ENCODE results near the gene OR6C70.
"Not testable (repeated sequence)": the region's sequence is repeated elsewhere in the genome, so short reads cannot be mapped to it uniquely, and the experiment has no call there.

OR6C70 gene

DNA sequence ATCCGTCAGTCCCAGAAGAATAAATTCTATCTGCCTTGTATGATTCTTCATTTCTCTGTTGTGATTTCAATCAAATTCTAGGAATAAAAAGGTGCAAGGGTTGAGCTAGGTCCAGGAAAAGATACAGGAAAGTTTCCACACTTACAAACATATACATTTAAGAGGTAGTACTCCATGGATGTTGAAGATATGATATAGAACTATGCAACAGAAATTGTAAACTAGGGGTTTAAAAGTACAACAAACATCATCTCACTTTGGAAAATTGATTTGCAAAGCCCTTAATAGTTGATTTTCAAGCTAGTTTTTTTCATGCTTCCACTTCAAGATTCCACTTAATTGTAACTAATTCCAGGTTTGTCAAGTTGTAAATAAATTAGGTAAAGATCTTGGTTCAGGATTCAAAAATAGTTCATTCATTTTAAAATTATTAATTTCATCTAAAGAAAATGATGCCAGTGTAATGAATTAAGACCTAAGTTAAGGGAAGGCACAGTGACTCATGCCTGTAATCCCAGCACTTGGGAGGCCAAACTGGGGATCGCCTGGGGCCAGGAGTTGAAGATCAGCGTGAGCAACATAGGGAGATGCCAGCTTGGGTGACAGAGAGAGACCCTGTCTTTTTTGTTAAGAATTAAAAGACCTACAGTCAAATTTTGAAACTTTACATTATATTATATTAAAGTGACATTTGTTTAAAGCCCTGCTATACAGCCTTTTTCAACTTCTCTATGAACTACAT, at the start of gene OR6C70:
Gene OR6C70, minus strand, starts transcription at position 51 of the 742 bp plus-strand sequence. Its CDS starts 0 bp downstream, at position 51.
- Histone ChIP-seq H3K27me3 (ENCODE audit: low read depth, low read length) (no peaks in the 10 kb centered on the region), H3K9me3 (ENCODE audit: control insufficient read depth in 1 of 2, low read length in 2 of 2) (no peaks in the 10 kb centered on the region), H3K36me3 (ENCODE audit: control insufficient read depth in 1 of 2, insufficient read depth in 2 of 2, low read length in 2 of 2) (no peaks in the 10 kb centered on the region), H3K4me3 (ENCODE audit: low read depth in 1 of 2, low read length in 2 of 2) (no peak within 1 kb of the TSS), H3K27ac (ENCODE audit: low read length) (no peak within 1 kb of the TSS), H3K4me1 (ENCODE audit: control insufficient read depth in 1 of 2, insufficient read depth in 2 of 2, low read length in 2 of 2) (no peaks in the 10 kb centered on the region)

DNA sequence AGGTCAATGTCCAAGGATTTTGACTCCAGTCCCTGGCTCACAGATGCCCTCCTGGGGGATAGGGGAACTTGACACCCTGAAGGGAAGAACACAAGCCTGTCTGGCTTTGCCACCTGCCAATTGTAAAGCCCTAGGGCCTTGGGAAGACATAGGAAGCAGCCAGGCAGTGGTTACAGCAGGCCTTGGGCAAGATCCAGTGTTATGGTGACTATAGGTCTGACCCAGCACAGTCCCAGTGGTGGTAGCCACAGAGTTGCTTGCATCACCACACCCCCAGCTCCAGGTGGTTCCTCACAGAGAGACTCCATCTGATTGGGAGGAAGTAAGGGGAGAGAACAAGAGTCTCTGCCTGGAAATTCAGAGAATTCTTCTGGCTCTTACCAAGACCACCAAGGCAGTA, 46.5 kb upstream of the OR6C70 start:
- no peaks in the 10 kb centered on the region for H3K36me3 ChIP-seq (ENCODE audit: control insufficient read depth in 1 of 2, insufficient read depth in 2 of 2, low read length in 2 of 2)
- no peak overlapping the region for H3K27ac ChIP-seq (ENCODE audit: low read length)
- no peaks in the 10 kb centered on the region for H3K27me3 ChIP-seq (ENCODE audit: low read depth, low read length)
- H3K4me1 ChIP-seq (ENCODE audit: control insufficient read depth in 1 of 2, insufficient read depth in 2 of 2, low read length in 2 of 2), result no peaks in the 10 kb centered on the region
- H3K4me3 ChIP-seq (ENCODE audit: low read depth in 1 of 2, low read length in 2 of 2), result no peak overlapping the region
- H3K9me3 ChIP-seq (ENCODE audit: control insufficient read depth in 1 of 2, low read length in 2 of 2), result peaks cover 0 to 3% of the 10 kb centered on the region in 2 donors

DNA sequence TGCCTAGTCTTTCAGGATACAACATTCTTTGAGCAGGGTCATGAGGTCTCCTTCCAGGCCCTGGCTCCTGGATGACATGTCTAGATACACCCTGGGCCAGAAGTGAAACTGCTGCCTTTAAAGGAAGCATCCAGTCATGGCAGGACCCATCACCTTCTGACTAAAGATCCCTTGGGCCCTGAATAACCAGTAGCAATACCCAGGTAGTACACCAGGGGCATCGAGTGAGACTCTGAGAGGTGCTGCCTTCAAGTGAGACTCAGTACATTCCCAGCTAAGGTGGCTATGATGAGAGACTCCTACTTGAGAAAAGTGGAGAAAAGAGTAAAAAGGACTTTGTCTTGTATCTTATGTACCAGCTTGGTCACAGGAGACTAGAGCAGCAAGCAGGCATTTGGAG, 45.8 kb upstream of the OR6C70 start:
- H3K9me3 ChIP-seq (ENCODE audit: control insufficient read depth in 1 of 2, low read length in 2 of 2), result peaks cover 0 to 3% of the 10 kb centered on the region in 2 donors
- H3K4me3 ChIP-seq (ENCODE audit: low read depth in 1 of 2, low read length in 2 of 2), result no peak overlapping the region
- no peak overlapping the region for H3K27ac ChIP-seq (ENCODE audit: low read length)
- no peaks in the 10 kb centered on the region for H3K27me3 ChIP-seq (ENCODE audit: low read depth, low read length)
- H3K36me3 ChIP-seq (ENCODE audit: control insufficient read depth in 1 of 2, insufficient read depth in 2 of 2, low read length in 2 of 2), result no peaks in the 10 kb centered on the region
- H3K4me1 ChIP-seq (ENCODE audit: control insufficient read depth in 1 of 2, insufficient read depth in 2 of 2, low read length in 2 of 2), result no peaks in the 10 kb centered on the region

DNA sequence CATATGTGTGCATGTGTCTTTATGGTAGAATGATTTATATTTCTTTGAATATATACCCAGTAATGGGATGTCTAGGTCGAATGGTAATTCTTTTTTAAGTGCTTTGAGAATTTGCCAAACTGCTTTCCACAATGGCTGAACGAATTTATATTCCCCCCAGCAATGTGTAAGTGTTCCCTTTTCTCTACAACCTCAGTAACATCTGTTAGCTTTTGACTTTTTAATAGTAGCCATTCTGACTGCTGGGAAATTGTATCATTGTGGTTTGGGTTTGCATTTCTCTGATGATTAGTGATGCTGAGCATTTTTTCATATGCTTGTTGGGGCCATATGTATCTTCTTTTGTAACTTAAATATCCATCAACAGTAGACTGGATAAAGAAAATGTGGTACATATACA, 31.7 kb upstream of the OR6C70 start:
- no peak overlapping the region for H3K27ac ChIP-seq (ENCODE audit: low read length)
- H3K9me3 ChIP-seq (ENCODE audit: control insufficient read depth in 1 of 2, low read length in 2 of 2), result no peaks in the 10 kb centered on the region
- no peaks in the 10 kb centered on the region for H3K36me3 ChIP-seq (ENCODE audit: control insufficient read depth in 1 of 2, insufficient read depth in 2 of 2, low read length in 2 of 2)
- H3K4me1 ChIP-seq (ENCODE audit: control insufficient read depth in 1 of 2, insufficient read depth in 2 of 2, low read length in 2 of 2), result no peaks in the 10 kb centered on the region
- no peaks in the 10 kb centered on the region for H3K27me3 ChIP-seq (ENCODE audit: low read depth, low read length)
- no peak overlapping the region for H3K4me3 ChIP-seq (ENCODE audit: low read depth in 1 of 2, low read length in 2 of 2)

DNA sequence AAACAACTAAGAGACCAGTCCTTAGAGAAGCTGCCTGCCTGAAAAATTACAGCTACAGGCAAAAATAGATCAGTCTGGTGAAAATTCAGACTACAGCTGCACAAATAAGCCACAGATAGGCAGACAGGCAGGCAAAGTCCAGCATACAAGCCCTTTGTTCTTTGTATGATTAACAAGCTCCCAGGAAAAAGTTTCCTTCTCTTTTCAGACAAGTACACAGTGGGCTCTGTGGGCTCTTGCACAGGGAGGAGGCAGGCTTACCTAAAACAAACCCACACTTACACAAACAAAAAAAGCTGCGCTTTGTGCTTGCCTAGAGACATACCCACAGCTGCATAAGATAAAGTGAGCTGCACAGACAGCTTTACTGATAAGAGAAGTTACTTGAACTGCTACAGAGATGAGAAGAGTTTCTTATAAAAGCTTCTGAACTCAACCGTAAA, 29.9 kb upstream of the OR6C70 start:
- Histone ChIP-seq H3K4me3 (ENCODE audit: low read depth in 1 of 2, low read length in 2 of 2) (no peak overlapping the region), H3K27me3 (ENCODE audit: low read depth, low read length) (no peaks in the 10 kb centered on the region), H3K27ac (ENCODE audit: low read length) (no peak overlapping the region), H3K9me3 (ENCODE audit: control insufficient read depth in 1 of 2, low read length in 2 of 2) (no peaks in the 10 kb centered on the region), H3K36me3 (ENCODE audit: control insufficient read depth in 1 of 2, insufficient read depth in 2 of 2, low read length in 2 of 2) (no peaks in the 10 kb centered on the region), H3K4me1 (ENCODE audit: control insufficient read depth in 1 of 2, insufficient read depth in 2 of 2, low read length in 2 of 2) (no peaks in the 10 kb centered on the region)

DNA sequence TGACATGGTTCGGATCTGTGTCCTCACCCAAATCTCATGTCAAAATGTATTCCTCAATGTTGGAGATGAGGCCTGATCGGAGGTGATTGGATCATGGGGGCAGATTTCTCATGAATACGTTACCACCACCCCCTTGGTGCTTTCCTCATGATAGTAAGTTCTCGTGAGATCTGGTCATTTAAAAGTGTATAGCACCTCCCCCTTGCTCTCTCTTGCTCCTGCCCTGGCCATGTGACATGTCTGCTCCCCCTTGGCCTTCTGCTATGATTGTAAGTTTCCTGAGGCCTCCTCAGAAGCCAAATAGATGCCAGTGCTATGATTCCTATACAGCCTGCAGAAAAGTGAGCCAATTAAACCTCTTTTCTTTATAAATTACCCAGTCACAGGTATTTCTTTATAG, 29.3 kb upstream of the OR6C70 start:
- Histone ChIP-seq H3K27ac (ENCODE audit: low read length) (no peak overlapping the region), H3K9me3 (ENCODE audit: control insufficient read depth in 1 of 2, low read length in 2 of 2) (no peaks in the 10 kb centered on the region), H3K27me3 (ENCODE audit: low read depth, low read length) (no peaks in the 10 kb centered on the region), H3K4me1 (ENCODE audit: control insufficient read depth in 1 of 2, insufficient read depth in 2 of 2, low read length in 2 of 2) (no peaks in the 10 kb centered on the region), H3K4me3 (ENCODE audit: low read depth in 1 of 2, low read length in 2 of 2) (no peak overlapping the region), H3K36me3 (ENCODE audit: control insufficient read depth in 1 of 2, insufficient read depth in 2 of 2, low read length in 2 of 2) (no peaks in the 10 kb centered on the region)

DNA sequence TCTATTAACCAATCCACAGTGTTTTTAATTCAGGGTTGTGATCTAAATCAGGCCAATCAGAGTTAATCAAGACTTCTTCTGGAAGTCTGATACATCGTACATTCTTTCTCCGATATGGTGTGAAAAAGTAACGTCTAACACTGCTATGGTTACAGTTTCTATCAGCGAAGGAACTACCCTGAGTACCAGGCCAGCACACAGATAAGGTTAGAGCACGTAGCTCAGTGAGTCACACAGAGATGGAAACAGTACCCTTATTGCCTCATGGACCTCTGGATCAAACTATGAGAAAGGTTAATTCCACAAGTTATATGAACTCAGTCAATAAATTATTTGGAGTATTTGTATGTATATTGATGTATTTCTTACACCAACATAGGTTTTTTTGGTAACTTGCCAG, 25.6 kb upstream of the OR6C70 start:
- H3K36me3 ChIP-seq (ENCODE audit: control insufficient read depth in 1 of 2, insufficient read depth in 2 of 2, low read length in 2 of 2), result no peaks in the 10 kb centered on the region
- H3K27me3 ChIP-seq (ENCODE audit: low read depth, low read length), result no peaks in the 10 kb centered on the region

DNA sequence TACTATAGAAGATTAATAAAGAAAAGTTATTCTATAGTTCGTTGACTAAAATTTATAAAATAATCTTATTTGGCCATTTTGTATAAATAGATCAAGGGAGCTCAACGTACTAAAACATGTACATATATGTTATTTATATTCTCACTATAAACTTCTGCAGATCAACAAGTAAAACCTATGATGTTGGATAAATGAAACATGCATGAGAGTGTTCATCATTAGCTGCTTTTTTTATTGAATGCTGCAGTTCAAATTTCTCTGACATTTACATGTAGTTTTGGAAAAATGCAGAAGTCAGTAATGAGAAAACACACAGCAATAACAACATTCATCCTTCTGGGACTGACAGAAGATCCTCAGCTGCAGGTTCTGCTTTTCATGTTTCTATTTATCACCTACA, 22.1 kb upstream of the OR6C70 start, which contains the start of gene OR6C68:
Gene OR6C68, plus strand, starts transcription at position 301 of the 400 bp plus-strand sequence. Its CDS starts 0 bp downstream, at position 301.
- Histone ChIP-seq H3K4me3 (ENCODE audit: low read depth in 1 of 2, low read length in 2 of 2) (no peak within 1 kb of the TSS), H3K27me3 (ENCODE audit: low read depth, low read length) (no peaks in the 10 kb centered on the region), H3K9me3 (ENCODE audit: control insufficient read depth in 1 of 2, low read length in 2 of 2) (no peaks in the 10 kb centered on the region), H3K27ac (ENCODE audit: low read length) (no peak within 1 kb of the TSS), H3K36me3 (ENCODE audit: control insufficient read depth in 1 of 2, insufficient read depth in 2 of 2, low read length in 2 of 2) (no peaks in the 10 kb centered on the region), H3K4me1 (ENCODE audit: control insufficient read depth in 1 of 2, insufficient read depth in 2 of 2, low read length in 2 of 2) (no peaks in the 10 kb centered on the region)

More for the DNA sequence above, 25.6 kb upstream of the OR6C70 start:
- H3K4me1 ChIP-seq (ENCODE audit: control insufficient read depth in 1 of 2, insufficient read depth in 2 of 2, low read length in 2 of 2), result no peaks in the 10 kb centered on the region
- H3K4me3 ChIP-seq (ENCODE audit: low read depth in 1 of 2, low read length in 2 of 2), result no peak overlapping the region
- no peaks in the 10 kb centered on the region for H3K9me3 ChIP-seq (ENCODE audit: control insufficient read depth in 1 of 2, low read length in 2 of 2)
- no peak overlapping the region for H3K27ac ChIP-seq (ENCODE audit: low read length)

DNA sequence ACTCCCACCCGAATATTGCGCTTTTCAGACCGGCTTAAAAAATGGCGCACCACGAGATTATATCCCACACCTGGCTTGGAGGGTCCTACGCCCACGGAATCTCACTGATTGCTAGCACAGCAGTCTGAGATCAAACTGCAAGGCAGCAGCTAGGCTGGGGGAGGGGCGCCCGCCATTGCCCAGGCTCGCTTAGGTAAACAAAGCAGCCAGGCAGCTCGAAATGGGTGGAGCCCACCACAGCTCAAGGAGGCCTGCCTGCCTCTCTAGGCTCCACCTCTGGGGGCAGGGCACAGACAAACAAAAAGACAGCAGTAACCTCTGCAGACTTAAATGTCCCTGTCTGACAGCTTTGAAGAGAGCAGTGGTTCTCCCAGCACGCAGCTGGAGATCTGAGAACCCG, 14.3 kb upstream of the OR6C70 start:
- not testable (repeated sequence) for H3K27ac ChIP-seq (ENCODE audit: low read length); H3K9me3 ChIP-seq (ENCODE audit: control insufficient read depth in 1 of 2, low read length in 2 of 2); H3K36me3 ChIP-seq (ENCODE audit: control insufficient read depth in 1 of 2, insufficient read depth in 2 of 2, low read length in 2 of 2); H3K4me3 ChIP-seq (ENCODE audit: low read depth in 1 of 2, low read length in 2 of 2); H3K27me3 ChIP-seq (ENCODE audit: low read depth, low read length); H3K4me1 ChIP-seq (ENCODE audit: control insufficient read depth in 1 of 2, insufficient read depth in 2 of 2, low read length in 2 of 2)

DNA sequence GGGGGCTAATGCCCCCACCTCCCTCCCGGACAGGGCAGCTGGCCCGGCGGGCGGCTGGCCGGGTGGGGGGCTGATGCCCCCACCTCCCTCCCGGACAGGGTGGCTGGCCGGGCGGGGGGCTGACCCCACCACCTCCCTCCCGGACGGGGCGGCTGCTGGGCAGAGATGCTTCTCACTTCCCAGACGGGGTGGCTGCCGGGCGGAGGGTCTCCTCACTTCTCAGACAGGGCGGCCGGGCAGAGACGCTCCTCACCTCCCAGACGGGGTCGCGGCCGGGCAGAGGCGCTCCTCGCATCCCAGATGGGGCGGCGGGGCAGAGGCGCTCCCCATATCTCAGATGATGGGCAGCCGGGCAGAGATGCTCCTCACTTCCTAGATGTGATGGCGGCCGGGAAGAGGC, 9.2 kb upstream of the OR6C70 start:
- H3K4me1 ChIP-seq (ENCODE audit: control insufficient read depth in 1 of 2, insufficient read depth in 2 of 2, low read length in 2 of 2); H3K36me3 ChIP-seq (ENCODE audit: control insufficient read depth in 1 of 2, insufficient read depth in 2 of 2, low read length in 2 of 2); H3K9me3 ChIP-seq (ENCODE audit: control insufficient read depth in 1 of 2, low read length in 2 of 2); H3K4me3 ChIP-seq (ENCODE audit: low read depth in 1 of 2, low read length in 2 of 2); H3K27ac ChIP-seq (ENCODE audit: low read length); H3K27me3 ChIP-seq (ENCODE audit: low read depth, low read length): not testable (repeated sequence)

DNA sequence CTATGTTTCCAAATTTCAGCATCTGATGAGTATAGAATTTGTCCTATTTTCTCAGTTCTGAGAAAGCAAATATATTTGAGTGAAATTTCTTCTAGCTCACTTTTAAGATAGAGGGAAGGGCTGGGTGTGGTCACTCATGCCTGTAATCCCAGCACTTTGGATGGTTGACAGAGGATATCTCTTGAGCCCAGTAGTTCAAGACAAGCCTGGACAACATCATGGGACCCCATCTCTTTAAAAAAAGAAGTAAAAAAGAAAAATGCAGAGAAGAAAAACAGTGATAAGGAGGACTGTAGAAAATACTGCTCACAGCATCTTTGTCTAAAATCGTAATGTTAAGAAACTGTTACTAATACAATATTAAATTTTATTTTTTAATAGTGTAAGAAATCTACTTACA, 2.3 kb upstream of the OR6C70 start:
- H3K27ac ChIP-seq (ENCODE audit: low read length), result no peak overlapping the region
- H3K4me3 ChIP-seq (ENCODE audit: low read depth in 1 of 2, low read length in 2 of 2), result no peak overlapping the region
- H3K27me3 ChIP-seq (ENCODE audit: low read depth, low read length), result no peaks in the 10 kb centered on the region
- H3K36me3 ChIP-seq (ENCODE audit: control insufficient read depth in 1 of 2, insufficient read depth in 2 of 2, low read length in 2 of 2), result no peaks in the 10 kb centered on the region
- no peaks in the 10 kb centered on the region for H3K4me1 ChIP-seq (ENCODE audit: control insufficient read depth in 1 of 2, insufficient read depth in 2 of 2, low read length in 2 of 2)
- no peaks in the 10 kb centered on the region for H3K9me3 ChIP-seq (ENCODE audit: control insufficient read depth in 1 of 2, low read length in 2 of 2)

DNA sequence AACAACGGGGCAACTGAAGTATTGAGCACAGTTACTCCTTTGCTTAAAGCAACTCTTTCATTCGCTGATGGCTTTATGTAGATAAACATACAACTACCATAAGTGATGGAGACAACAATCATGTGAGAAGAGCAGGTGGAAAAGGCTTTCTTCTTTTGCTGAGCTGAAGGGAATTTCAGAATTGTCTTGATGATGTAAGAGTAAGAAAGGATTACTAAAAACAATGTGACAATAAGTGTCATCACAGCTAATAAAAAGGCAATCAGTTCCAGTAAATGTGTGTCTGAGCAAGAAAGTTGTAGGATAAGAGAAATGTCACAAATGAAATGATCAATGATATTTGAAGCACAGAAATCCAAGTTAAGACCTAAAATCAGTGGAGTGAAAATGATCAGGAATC, 647 bp downstream of the OR6C70 start:
- Histone ChIP-seq H3K36me3 (ENCODE audit: control insufficient read depth in 1 of 2, insufficient read depth in 2 of 2, low read length in 2 of 2) (no peaks in the 10 kb centered on the region), H3K27ac (ENCODE audit: low read length) (no peak overlapping the region), H3K9me3 (ENCODE audit: control insufficient read depth in 1 of 2, low read length in 2 of 2) (peaks cover 0 to 2% of the 10 kb centered on the region in 2 donors), H3K27me3 (ENCODE audit: low read depth, low read length) (no peaks in the 10 kb centered on the region), H3K4me1 (ENCODE audit: control insufficient read depth in 1 of 2, insufficient read depth in 2 of 2, low read length in 2 of 2) (no peaks in the 10 kb centered on the region), H3K4me3 (ENCODE audit: low read depth in 1 of 2, low read length in 2 of 2) (no peak overlapping the region)

Measured in muscle layer of duodenum (tissue), 2 donors.